NCI-H128 (cell line): ENCODE measurements around the gene NDUFS1.

Source experiments
- DNase-seq: peaks from one replicate; lab custom pipeline; 2025; ENCODE audit not compliant: unreplicated experiment; lab: John Stamatoyannopoulos, UW

The NDUFS1 gene

GRCh38 chr2:206069417-206069816 lies 89.8 kb downstream of the NDUFS1 start:
- no peak for DNase-seq

- DNase-seq = no peak
Observed at GRCh38 chr2:206068207-206068606, 91.0 kb downstream of the NDUFS1 start.
